ENCODE data around the gene ABLIM2. TPM values are rescaled to one million over a fixed set of nuclear protein-coding genes. Genes with fewer than 3 reads are reported as not detected.

The ABLIM2 gene
- total and polyA plus RNA-seq, 2 donors (not counting 1 experiment from before 2014, with no cell fraction given): 3.3 to 79.0 TPM

- Histone ChIP-seq H3K79me2 (ENCODE audit: control insufficient read depth, insufficient read depth, low read length) (no peaks in the 10 kb centered on the region), H3K27ac (ENCODE audit: low read length in 2 of 2) (no peak overlapping the region), H3K4me1 (ENCODE audit: control insufficient read depth in 2 of 2, insufficient read depth in 2 of 2, low read length in 2 of 2) (no peaks in the 10 kb centered on the region), H2AFZ (ENCODE audit: insufficient read depth, low read depth, low read length, poor library complexity, severe bottlenecking) (no peak overlapping the region), H4K20me1 (ENCODE audit: control insufficient read depth, insufficient read depth, low read length, poor library complexity, severe bottlenecking) (no peaks in the 10 kb centered on the region), H3K4me2 (replicated peaks; ENCODE audit: low read depth, low read length, poor library complexity, severe bottlenecking) (no peak overlapping the region), H3K9me3 (ENCODE audit: control extremely low read depth in 1 of 3, control insufficient read depth in 2 of 3, insufficient read depth in 1 of 3, low read length in 2 of 3) (no peaks in the 10 kb centered on the region), H3K4me3 (ENCODE audit: control extremely low read depth in 1 of 5, extremely low read depth in 1 of 5, insufficient read depth in 1 of 5, low read depth in 2 of 5, low read length in 4 of 5) (no peak overlapping the region), H3K36me3 (replicated peaks in 1 of 2; ENCODE audit: control extremely low read depth in 1 of 2, control insufficient read depth in 1 of 2, extremely low read depth in 1 of 2, insufficient read depth in 2 of 2, low read length in 1 of 2) (no peaks in the 10 kb centered on the region), H3K9ac (ENCODE audit: low read length) (no peak overlapping the region), H3K27me3 (replicated peaks in 1 of 4; ENCODE audit: control extremely low read depth in 1 of 4, control insufficient read depth in 3 of 4, insufficient read depth in 4 of 4, low read length in 3 of 4) (no peaks in the 10 kb centered on the region)
- POLR2A ChIA-PET: no interaction called here
- Mint-ChIP-seq H3K4me1 (no peaks in the 10 kb centered on the region), H3K4me3 (no peak overlapping the region), H3K27me3 (peaks cover 23% of the 10 kb centered on the region), H3K27ac (no peak overlapping the region), H3K9me3 (ENCODE audit: insufficient read depth) (no peaks in the 10 kb centered on the region)
- intact Hi-C loops (cut with micrococcal nuclease): no loop called here
- TF ChIP-seq CTCF (IDR thresholded peaks at IDR 0.05): no peak
- no peak for TF ChIP-seq EZH2 (IDR thresholded peaks at IDR 0.05; ENCODE audit: borderline replicate concordance, insufficient read depth, low read depth, low read length, poor library complexity, severe bottlenecking)
- CTCF ChIA-PET: no interaction called here
- DNase-seq (no peak), ATAC-seq (ENCODE audit: low read depth) (no peak)
- WGBS (ENCODE audit: insufficient coverage): 82% methylated on average over 5 of the region's 6 CpGs
These were observed 240.9 kb downstream of the ABLIM2 start for GRCh38 chr4:7917669-7918068.

DNA sequence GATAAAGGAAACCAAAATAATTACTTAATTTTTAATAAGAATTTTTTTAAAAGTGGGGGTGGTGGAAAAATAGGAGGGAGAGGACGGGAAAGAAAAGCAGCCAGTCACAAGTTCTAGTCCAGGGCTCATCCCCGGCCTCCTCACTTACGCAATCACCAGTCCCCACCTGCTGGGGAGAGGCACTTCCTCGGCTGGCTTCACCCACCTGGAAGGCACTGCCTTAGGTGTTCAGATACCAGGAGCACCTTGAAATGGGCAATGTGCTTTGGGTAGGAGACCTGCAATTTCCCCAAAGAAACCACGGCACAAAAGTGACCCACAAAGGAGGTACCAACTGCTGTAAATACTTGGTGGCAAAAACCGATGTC lies 242.8 kb downstream of the ABLIM2 start:
- Histone ChIP-seq H3K9me3 (ENCODE audit: control extremely low read depth in 1 of 3, control insufficient read depth in 2 of 3, insufficient read depth in 1 of 3, low read length in 2 of 3) (no peaks in the 10 kb centered on the region), H3K27ac (ENCODE audit: low read length in 2 of 2) (no peak overlapping the region), H3K4me3 (ENCODE audit: control extremely low read depth in 1 of 5, extremely low read depth in 1 of 5, insufficient read depth in 1 of 5, low read depth in 2 of 5, low read length in 4 of 5) (no peak overlapping the region), H3K36me3 (replicated peaks in 1 of 2; ENCODE audit: control extremely low read depth in 1 of 2, control insufficient read depth in 1 of 2, extremely low read depth in 1 of 2, insufficient read depth in 2 of 2, low read length in 1 of 2) (no peaks in the 10 kb centered on the region), H3K4me2 (replicated peaks; ENCODE audit: low read depth, low read length, poor library complexity, severe bottlenecking) (no peak overlapping the region), H2AFZ (ENCODE audit: insufficient read depth, low read depth, low read length, poor library complexity, severe bottlenecking) (no peak overlapping the region), H3K27me3 (replicated peaks in 1 of 4; ENCODE audit: control extremely low read depth in 1 of 4, control insufficient read depth in 3 of 4, insufficient read depth in 4 of 4, low read length in 3 of 4) (peaks cover 0 to 2% (median 0%) of the 10 kb centered on the region in 4 experiments), H3K79me2 (ENCODE audit: control insufficient read depth, insufficient read depth, low read length) (no peaks in the 10 kb centered on the region), H3K9ac (ENCODE audit: low read length) (no peak overlapping the region), H4K20me1 (ENCODE audit: control insufficient read depth, insufficient read depth, low read length, poor library complexity, severe bottlenecking) (no peaks in the 10 kb centered on the region), H3K4me1 (ENCODE audit: control insufficient read depth in 2 of 2, insufficient read depth in 2 of 2, low read length in 2 of 2) (no peaks in the 10 kb centered on the region)
- no peak for DNase-seq
- Mint-ChIP-seq H3K9me3 (ENCODE audit: insufficient read depth) (no peaks in the 10 kb centered on the region), H3K4me1 (no peaks in the 10 kb centered on the region), H3K27me3 (peaks cover 35% of the 10 kb centered on the region), H3K4me3 (no peak overlapping the region), H3K27ac (no peak overlapping the region)
- POLR2A ChIA-PET: no interaction called here
- intact Hi-C loops (cut with micrococcal nuclease): no loop called here
- 61% methylated on average over 4 of the region's 6 CpGs for WGBS (ENCODE audit: insufficient coverage)
- TF ChIP-seq EZH2 (IDR thresholded peaks at IDR 0.05; ENCODE audit: borderline replicate concordance, insufficient read depth, low read depth, low read length, poor library complexity, severe bottlenecking): no peak
- no peak for TF ChIP-seq CTCF (IDR thresholded peaks at IDR 0.05)
- CTCF ChIA-PET: no interaction called here
- ATAC-seq (ENCODE audit: low read depth): no peak

Small RNA genes lying within 50 kb of the gene (small RNA-seq; reads per million reads assigned to genes)
- 65.5 reads per million, percentile 94 among the genes with 10 or more reads in this experiment for gene MIR95 (ENCODE audit: insufficient read length, low read depth, low replicate concordance)

Other genes starting within 250 kb of the ABLIM2 start
- gene AFAP1, start 219.0 kb downstream of the ABLIM2 start, total RNA-seq: 0.44 and 0.49 TPM in 2 replicates
- 0.03 and 0.09 TPM in 2 replicates for gene AFAP1, start 219.0 kb downstream of the ABLIM2 start, polyA plus RNA-seq
- gene SH3TC1, start 40.5 kb upstream of the ABLIM2 start, total RNA-seq: 388 and 396 TPM in 2 replicates
- gene SH3TC1, start 40.5 kb upstream of the ABLIM2 start, polyA plus RNA-seq: 63.8 and 112 TPM in 2 replicates
- gene HTRA3, start 110.9 kb upstream of the ABLIM2 start, total RNA-seq: not detected in 2 replicates
- not detected in 2 replicates for gene HTRA3, start 110.9 kb upstream of the ABLIM2 start, polyA plus RNA-seq